ENCODE data around the gene ECPAS.

GRCh38 chr9:111433082-111433481 is 51.1 kb downstream of the ECPAS start:
- no peak for TF ChIP-seq EZH2phosphoT487 (conservative IDR thresholded peaks at IDR 0.05; ENCODE audit: low read length)
- TF ChIP-seq CTCF (IDR thresholded peaks at IDR 0.05; ENCODE audit: insufficient read depth, low read length, poor library complexity, severe bottlenecking), result no peak

All from SU-DHL-6 (cell line).